IMR-90 (cell line): ENCODE measurements around the gene SNTA1. TPM values are rescaled to one million over a fixed set of nuclear protein-coding genes. Genes with fewer than 3 reads are reported as not detected.

Source experiments
- ATAC-seq: fragments of 200-7000 bp; cut with Tn5 transposase; 2 replicates; pipeline ENCODE4 v1.9.1; 2020; ENCODE audit warnings: low read depth, mild to moderate bottlenecking, moderate library complexity
- BruUV-seq: library from RNA; stranded (reverse); fragments of 400-500 nt; replicated peaks from 2 replicates; lab custom pipeline; 2021; lab: Mats Ljungman, UMichigan
- CTCF ChIA-PET: fragments of 300-600 bp; formaldehyde crosslinking; extraction: SDS; loops from one replicate; lab custom pipeline; 2021; ENCODE audit warnings: antibody characterized with exemption; lab: Yijun Ruan, JAX
- POLR2A ChIA-PET: fragments of 300-600 bp; sonication (Branson Sonifier 250); formaldehyde crosslinking; loops from one replicate; lab custom pipeline; 2022; ENCODE audit warnings: antibody characterized with exemption; ENCODE audit not compliant: unreplicated experiment; lab: Charles Lee
- DNase-seq: peaks from one replicate; pipeline ENCODE4 v3.0.0; 2013
- H2AFZ ChIP-seq: replicated peaks from 2 replicates; pipeline ENCODE3; 2013; ENCODE audit warnings: low read length, mild to moderate bottlenecking; ENCODE audit not compliant: poor library complexity
- H2AK5ac ChIP-seq: 2 replicates; pipeline ENCODE4 v1.6.1; 2013; ENCODE audit warnings: low read depth, low read length, inconsistent platforms
- H2AK9ac ChIP-seq: replicated peaks from 2 replicates; pipeline ENCODE3; 2013; ENCODE audit warnings: mild to moderate bottlenecking, low read depth, low read length, moderate library complexity; ENCODE audit not compliant: poor library complexity
- H2BK120ac ChIP-seq: 2 replicates; pipeline ENCODE4 v1.6.1; 2013; ENCODE audit warnings: low read depth, low read length, inconsistent platforms
- H2BK15ac ChIP-seq: 3 replicates; pipeline ENCODE4 v1.6.1; 2013; ENCODE audit warnings: low read depth, low read length, inconsistent platforms
- H2BK20ac ChIP-seq: 2 replicates; pipeline ENCODE4 v1.6.1; 2013; ENCODE audit warnings: low read depth, mild to moderate bottlenecking, inconsistent platforms, low read length, moderate library complexity
- H2BK5ac ChIP-seq: 2 replicates; pipeline ENCODE4 v1.6.1; 2013; ENCODE audit warnings: mild to moderate bottlenecking, low read depth, low read length, inconsistent platforms; ENCODE audit not compliant: poor library complexity, severe bottlenecking
- H3K14ac ChIP-seq: replicated peaks from 2 replicates; pipeline ENCODE4 v1.6.1; 2013; ENCODE audit warnings: low read depth, low read length, inconsistent platforms
- H3K18ac ChIP-seq: 2 replicates; pipeline ENCODE4 v1.6.1; 2013; ENCODE audit warnings: low read depth, low read length, control low read depth
- H3K23ac ChIP-seq: 2 replicates; pipeline ENCODE4 v1.6.1; 2013; ENCODE audit warnings: low read depth, low read length, inconsistent platforms
- H3K27ac ChIP-seq: 2 replicates; pipeline ENCODE4 v1.5.1; 2013; ENCODE audit warnings: mild to moderate bottlenecking, control low read depth, low read length; ENCODE audit not compliant: insufficient read depth
- H3K27me3 ChIP-seq: 2 replicates; pipeline ENCODE4 v1.6.1; 2013; ENCODE audit warnings: low read length; ENCODE audit not compliant: control insufficient read depth, insufficient read depth
- H3K36me3 ChIP-seq: 2 replicates; pipeline ENCODE4 v1.6.1; 2013; ENCODE audit warnings: low read length, mixed read lengths; ENCODE audit not compliant: control insufficient read depth, insufficient read depth
- H3K4ac ChIP-seq: 2 replicates; pipeline ENCODE4 v1.6.1; 2013; ENCODE audit warnings: low read depth, low read length, inconsistent platforms
- H3K4me1 ChIP-seq: 2 replicates; pipeline ENCODE4 v1.6.1; 2013; ENCODE audit warnings: low read length, mixed read lengths; ENCODE audit not compliant: control insufficient read depth, insufficient read depth
- H3K4me2 ChIP-seq: 2 replicates; pipeline ENCODE4 v1.6.1; 2013; ENCODE audit warnings: low read depth, mild to moderate bottlenecking, control low read depth, low read length, moderate library complexity
- H3K4me3 ChIP-seq: 2 replicates; pipeline ENCODE4 v1.5.1; 2013; ENCODE audit warnings: low read depth, mild to moderate bottlenecking, control low read depth, low read length, moderate library complexity; ENCODE audit not compliant: insufficient read depth
- H3K56ac ChIP-seq: 2 replicates; pipeline ENCODE4 v1.6.1; 2013; ENCODE audit warnings: low read length, inconsistent platforms; ENCODE audit not compliant: insufficient read depth; ENCODE audit errors: extremely low read depth
- H3K79me1 ChIP-seq, 2 experiments: 2 replicates each; pipeline ENCODE4 v1.6.1; 2013; ENCODE audit warnings: low read length in 2 of 2, inconsistent platforms in 1 of 2, low read depth in 1 of 2
- H3K9ac ChIP-seq: 2 replicates; pipeline ENCODE4 v1.6.1; 2013; ENCODE audit warnings: low read depth, low read length, control low read depth
- H3K9me1 ChIP-seq: 2 replicates; pipeline ENCODE4 v1.6.1; 2013; ENCODE audit warnings: low read length, inconsistent platforms; ENCODE audit not compliant: insufficient read depth
- H3K9me3 ChIP-seq: 2 replicates; pipeline ENCODE4 v1.6.1; 2013; ENCODE audit warnings: low read length; ENCODE audit not compliant: control insufficient read depth, insufficient read depth
- H4K20me1 ChIP-seq: 2 replicates; pipeline ENCODE4 v1.6.1; 2013; ENCODE audit warnings: low read length, inconsistent platforms; ENCODE audit not compliant: insufficient read depth
- H4K5ac ChIP-seq: 2 replicates; pipeline ENCODE4 v1.6.1; 2013; ENCODE audit warnings: mild to moderate bottlenecking, low read depth, low read length, control low read depth
- H4K8ac ChIP-seq, 2 experiments: 2 replicates each; pipeline ENCODE4 v1.6.1; 2013; ENCODE audit warnings: low read depth in 2 of 2, low read length in 2 of 2, control low read depth in 1 of 2, inconsistent platforms in 1 of 2
- H4K91ac ChIP-seq: 2 replicates; pipeline ENCODE4 v1.6.1; 2013; ENCODE audit warnings: low read depth, low read length, inconsistent platforms; ENCODE audit not compliant: insufficient read depth
- CEBPB ChIP-seq: IDR thresholded peaks from 2 replicates; pipeline ENCODE4 v1.6.1; 2012; ENCODE audit warnings: low read depth, low read length, improper control_type of control experiment
- CHD1 ChIP-seq: IDR thresholded peaks from 2 replicates; pipeline ENCODE4 v1.6.1; 2012; ENCODE audit warnings: low read depth, low read length, improper control_type of control experiment
- WGBS, 2 experiments: methylation state at CpG; one replicate each; pipeline versions ENCODE4 v1.1.5 to v1.1.7; 2013; ENCODE audit warnings: missing lambda C conversion rate in 2 of 2; ENCODE audit not compliant: insufficient read length in 1 of 2; ENCODE audit errors: extremely low coverage in 2 of 2; 5-methylcytosine and 5-hydroxymethylcytosine counted together
- dilution Hi-C: fragments of 300-500 bp; cut with HindIII; formaldehyde crosslinking; loops from one replicate; pipeline ENCODE4 v1.14.3; 2018; ENCODE audit warnings: low sequenced_read_pairs; ENCODE audit not compliant: unreplicated experiment
- in situ Hi-C: fragments of 300-500 bp; cut with MboI; formaldehyde crosslinking; loops from 3 replicates; pipeline ENCODE4 v1.14.3; 2019; ENCODE audit warnings: low sequenced_read_pairs, inconsistent platforms, mixed read lengths
- intact Hi-C: fragments of 100-400 bp; cut with micrococcal nuclease; formaldehyde crosslinking; loops from 2 replicates; pipeline ENCODE4 v1.10.0; 2022
- polyA plus RNA-seq, 3 experiments: library from polyadenylated mRNA; depleted of rRNA; stranded (reverse); fragments of >200 nt; gene quantifications; 2 replicates each; pipeline ENCODE4 v1.2.3, GENCODE V29; 2012; ENCODE audit warnings: low replicate concordance in 1 of 3
- total RNA-seq: library from RNA; depleted of rRNA; stranded (reverse); fragments of >200 nt; gene quantifications from 2 replicates; pipeline ENCODE4 v1.2.3, GENCODE V29; 2012

Gene SNTA1
- total and polyA plus RNA-seq, 2 of the 4 experiments (the other 2 are of a cell fraction): 10.6 to 15.4 TPM

DNA sequence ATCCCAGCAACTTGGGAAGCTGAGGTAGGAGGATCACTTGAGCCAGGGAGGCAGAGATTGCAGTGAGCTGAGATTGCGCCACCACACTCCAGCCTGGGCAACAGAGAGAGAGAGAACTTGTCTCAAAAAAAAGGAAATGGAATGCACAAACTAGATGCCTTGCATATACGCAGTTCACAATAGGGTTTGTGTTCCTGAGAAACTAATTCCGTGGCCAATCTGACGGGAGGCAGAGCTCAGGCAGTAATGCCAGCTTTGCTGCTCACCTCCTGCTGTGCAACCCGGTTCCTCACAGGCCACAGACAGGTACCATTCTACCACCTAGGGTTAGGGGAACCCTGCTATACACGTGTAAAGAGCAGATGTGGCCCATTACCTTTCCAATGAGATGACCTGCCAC lies 43.6 kb downstream of the SNTA1 start:
- Histone ChIP-seq H3K18ac (no peak overlapping the region), H2BK15ac (no peak overlapping the region), H3K27me3 (no peaks in the 10 kb centered on the region), H3K4me3 (no peak overlapping the region), H2AK9ac (no peak overlapping the region), H2BK5ac (no peak overlapping the region), H3K14ac (no peak overlapping the region), H3K36me3 (peaks cover 3% of the 10 kb centered on the region), H3K9me1 (peaks cover 11% of the 10 kb centered on the region; the same call in 1 of the 2 replicates), H2AK5ac (no peak overlapping the region), H4K5ac (no peak overlapping the region), H3K56ac (no peak overlapping the region), H3K9ac (no peak overlapping the region), H2BK20ac (no peak overlapping the region), H3K23ac (no peak overlapping the region), H4K91ac (no peak overlapping the region), H4K20me1 (no peaks in the 10 kb centered on the region; the same call in 1 of the 2 replicates), H3K4ac (no peak overlapping the region), H4K8ac (no peak overlapping the region), H3K79me1 (peaks cover 19 to 61% of the 10 kb centered on the region in 2 experiments), H3K4me1 (peaks cover 8% of the 10 kb centered on the region), H3K9me3 (no peaks in the 10 kb centered on the region), H3K27ac (no peak overlapping the region), H3K4me2 (peak overlapping the region; percentile 31; the same call in 1 of the 2 replicates), H2BK120ac (no peak overlapping the region), H2AFZ (no peak overlapping the region)
- dilution Hi-C loops (no loop called here), intact Hi-C loops (no loop called here), in situ Hi-C loops (no loop called here)
- DNase-seq (no peak), ATAC-seq (no peak)
- 87% methylated on average over 3 of the region's 6 CpGs; no CpG with 5 or more reads in 1 of the 2 experiments for WGBS, 2 experiments
- ChIA-PET CTCF (no interaction called here), POLR2A (no interaction called here)
- no TSS peak for BruUV-seq
- peak; percentile 68 for TF ChIP-seq CEBPB
- no peak for TF ChIP-seq CHD1
